Dermis lymphatic vessel endothelial cell (primary cell): Measurements from ENCODE around the gene ROBO2. TPM values are rescaled to one million over a fixed set of nuclear protein-coding genes. Genes with fewer than 3 reads are reported as not detected.

Experiments used
- total RNA-seq: library from RNA; depleted of rRNA; stranded (reverse); fragments of >200 nt; gene quantifications from 2 replicates; pipeline ENCODE4 v1.2.1, GENCODE V29; 2014

ROBO2 gene
- not detected in 2 replicates for total RNA-seq

GRCh38 chr3:77039606-77040171 is at the start of gene ROBO2:
Gene ROBO2 (plus strand): TSS chr3:77040099. CDS start chr3:77040786, 687 bp downstream.

